OCI-LY7 (cell line): ENCODE measurements around the gene CACTIN. TPM values are rescaled to one million over a fixed set of nuclear protein-coding genes. Genes with fewer than 3 reads are reported as not detected.

Experiments
- BruUV-seq: library from RNA; stranded (reverse); fragments of 400-500 nt; replicated peaks from 2 replicates; lab custom pipeline; 2021; lab: Mats Ljungman, UMichigan
- CTCF ChIA-PET: fragments of 300-600 bp; sonication (Branson Sonifier 250); formaldehyde crosslinking; loops from one replicate; lab custom pipeline; 2022; ENCODE audit warnings: antibody characterized with exemption; ENCODE audit not compliant: unreplicated experiment; lab: Charles Lee
- POLR2A ChIA-PET: fragments of 300-600 bp; sonication (Branson Sonifier 250); formaldehyde crosslinking; loops from one replicate; lab custom pipeline; 2022; ENCODE audit warnings: antibody characterized with exemption; lab: Charles Lee
- DNase-seq: peaks from one replicate; pipeline ENCODE4 v3.0.0-alpha.2; 2015; ENCODE audit warnings: low spot score
- H2AFZ ChIP-seq: fragments of 200-600 bp; sonication (generic), shearing (Covaris generic); 2 replicates; pipeline ENCODE4 v1.6.1; 2014; ENCODE audit warnings: mild to moderate bottlenecking, antibody characterized with exemption, low read length, moderate library complexity
- H3K27ac ChIP-seq: fragments of 200-600 bp; sonication (generic); 2 replicates; pipeline ENCODE4 v1.5.1; 2014; ENCODE audit warnings: mixed run types, low read depth, mild to moderate bottlenecking, moderate library complexity, low read length, inconsistent platforms; ENCODE audit not compliant: poor library complexity, severe bottlenecking
- H3K36me3 ChIP-seq: fragments of 200-600 bp; sonication (generic); 2 replicates; pipeline ENCODE4 v1.6.1; 2014; ENCODE audit warnings: mild to moderate bottlenecking, antibody characterized with exemption, low read length, moderate library complexity, mixed read lengths; ENCODE audit not compliant: insufficient read depth
- H3K4me1 ChIP-seq: fragments of 200-600 bp; sonication (generic); 2 replicates; pipeline ENCODE4 v1.5.1; 2014; ENCODE audit warnings: mild to moderate bottlenecking, low read length; ENCODE audit not compliant: insufficient read depth, poor library complexity, severe bottlenecking
- H3K4me2 ChIP-seq: fragments of 200-600 bp; sonication (generic); 2 replicates; pipeline ENCODE4 v1.6.1; 2014; ENCODE audit warnings: mild to moderate bottlenecking, low read length
- H3K4me3 ChIP-seq: fragments of 200-600 bp; sonication (generic); 2 replicates; pipeline ENCODE4 v1.5.1; 2014; ENCODE audit warnings: mild to moderate bottlenecking, low read depth, low read length; ENCODE audit not compliant: poor library complexity, severe bottlenecking
- H3K79me2 ChIP-seq: fragments of 200-600 bp; sonication (generic); 2 replicates; pipeline ENCODE4 v1.6.1; 2016; ENCODE audit warnings: low read depth, mild to moderate bottlenecking, low read length, moderate library complexity, mixed read lengths; ENCODE audit not compliant: insufficient read depth
- H3K9me2 ChIP-seq: fragments of 200-600 bp; sonication (generic); 2 replicates; pipeline ENCODE4 v1.6.1; 2016; ENCODE audit warnings: mild to moderate bottlenecking, low read length, mixed read lengths; ENCODE audit not compliant: insufficient read depth
- H3K9me3 ChIP-seq: fragments of 200-600 bp; sonication (generic); 2 replicates; pipeline ENCODE4 v1.6.1; 2014; ENCODE audit warnings: mild to moderate bottlenecking, mixed run types, low read length, mixed read lengths
- H4K20me1 ChIP-seq: fragments of 200-600 bp; sonication (generic); 2 replicates; pipeline ENCODE4 v1.6.1; 2014; ENCODE audit warnings: mild to moderate bottlenecking, antibody characterized with exemption, low read length, moderate library complexity, mixed read lengths; ENCODE audit not compliant: insufficient read depth
- EZH2phosphoT487 ChIP-seq: fragments of 200-600 bp; sonication (generic); IDR thresholded peaks from 2 replicates; pipeline ENCODE4 v1.6.1; 2018; ENCODE audit warnings: low read depth, borderline replicate concordance, mild to moderate bottlenecking, mixed run types, antibody characterized with exemption, low read length, moderate library complexity, mixed read lengths
- intact Hi-C: fragments of 100-400 bp; cut with micrococcal nuclease; formaldehyde crosslinking; loops from one replicate; pipeline ENCODE4 v1.10.0; 2022; ENCODE audit not compliant: unreplicated experiment
- total RNA-seq, 2 experiments: library from RNA; depleted of rRNA in 1 of 2; stranded (reverse); fragments of >200 nt in 1 of 2; shearing (Covaris generic) in 1 of 2; gene quantifications; 2 replicates each; pipeline ENCODE4 v1.2.3, GENCODE V29; 2014 to 2022
- TF ChIP-seq, protein P1 (sequence below): fragments of 200-600 bp; sonication (generic); conservative IDR thresholded peaks from 2 replicates; pipeline ENCODE4 v1.5.1; 2014; ENCODE audit warnings: mild to moderate bottlenecking, antibody characterized with exemption, low read length, moderate library complexity, mixed read lengths

Gene CACTIN
- total RNA-seq, 2 experiments from 2014 or later = 34.2 to 35.9 TPM

DNA sequence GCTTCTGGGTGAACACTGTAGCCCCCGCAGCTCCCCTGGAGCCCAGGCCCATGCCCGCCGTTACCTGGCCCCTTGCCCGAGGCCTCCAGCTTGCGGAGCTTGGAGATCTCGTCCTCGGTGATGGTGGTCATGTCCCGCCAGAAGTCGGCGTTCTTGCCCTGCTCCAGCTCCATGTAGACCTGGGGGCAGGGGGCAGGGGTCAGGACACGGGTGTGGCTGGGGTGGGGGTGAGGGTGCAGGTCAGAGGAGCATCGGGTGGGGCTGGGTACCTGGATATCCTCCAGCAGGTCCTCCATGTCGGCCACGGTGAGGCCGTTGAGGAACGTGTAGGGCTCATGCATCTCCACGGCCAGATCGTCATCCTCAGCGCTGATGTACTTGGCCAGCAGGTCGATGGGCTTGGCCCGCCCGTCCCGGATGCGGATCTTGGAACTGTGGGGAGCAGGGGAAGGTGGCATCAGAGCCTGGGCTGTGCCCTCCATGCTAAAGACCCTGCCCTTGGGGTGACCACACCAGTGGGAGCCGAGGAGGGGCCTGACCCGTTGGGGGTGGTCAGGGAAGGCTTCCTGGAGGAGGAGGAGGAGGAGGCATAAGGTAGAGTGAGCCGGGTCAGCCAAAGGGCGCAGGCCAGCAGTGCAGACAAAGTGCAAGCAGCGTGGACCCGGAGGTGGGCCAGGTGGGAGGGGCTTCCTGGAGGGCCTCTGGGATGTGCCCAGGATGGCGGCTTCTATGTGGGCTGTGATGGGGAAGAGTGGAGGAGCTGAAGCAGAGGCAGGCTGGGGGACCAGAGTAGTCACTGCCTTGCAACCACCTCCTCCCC, 7.6 kb downstream of the CACTIN start:
- no peak for TF ChIP-seq EZH2phosphoT487
- TF ChIP-seq, protein P1, sequence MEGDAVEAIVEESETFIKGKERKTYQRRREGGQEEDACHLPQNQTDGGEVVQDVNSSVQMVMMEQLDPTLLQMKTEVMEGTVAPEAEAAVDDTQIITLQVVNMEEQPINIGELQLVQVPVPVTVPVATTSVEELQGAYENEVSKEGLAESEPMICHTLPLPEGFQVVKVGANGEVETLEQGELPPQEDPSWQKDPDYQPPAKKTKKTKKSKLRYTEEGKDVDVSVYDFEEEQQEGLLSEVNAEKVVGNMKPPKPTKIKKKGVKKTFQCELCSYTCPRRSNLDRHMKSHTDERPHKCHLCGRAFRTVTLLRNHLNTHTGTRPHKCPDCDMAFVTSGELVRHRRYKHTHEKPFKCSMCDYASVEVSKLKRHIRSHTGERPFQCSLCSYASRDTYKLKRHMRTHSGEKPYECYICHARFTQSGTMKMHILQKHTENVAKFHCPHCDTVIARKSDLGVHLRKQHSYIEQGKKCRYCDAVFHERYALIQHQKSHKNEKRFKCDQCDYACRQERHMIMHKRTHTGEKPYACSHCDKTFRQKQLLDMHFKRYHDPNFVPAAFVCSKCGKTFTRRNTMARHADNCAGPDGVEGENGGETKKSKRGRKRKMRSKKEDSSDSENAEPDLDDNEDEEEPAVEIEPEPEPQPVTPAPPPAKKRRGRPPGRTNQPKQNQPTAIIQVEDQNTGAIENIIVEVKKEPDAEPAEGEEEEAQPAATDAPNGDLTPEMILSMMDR = peak; percentile 22; the same call in 1 of the 2 replicates
- Histone ChIP-seq H3K4me1 (no peaks in the 10 kb centered on the region), H3K36me3 (peaks cover 40% of the 10 kb centered on the region), H4K20me1 (no peaks in the 10 kb centered on the region), H3K79me2 (no peaks in the 10 kb centered on the region), H3K9me2 (no peaks in the 10 kb centered on the region), H2AFZ (no peak overlapping the region), H3K27ac (no peak overlapping the region), H3K4me2 (no peak overlapping the region), H3K4me3 (no peak overlapping the region), H3K9me3 (no peaks in the 10 kb centered on the region)
- ChIA-PET POLR2A (interaction anchor here (0.7 kb wide), 1 partner anchor 74 kb away, joined by 3 read pairs; no protein-coding TSS in a partner anchor), CTCF (interaction anchor here (0.6 kb wide), 1 partner anchor 32 kb away, joined by 4 read pairs; no protein-coding TSS in a partner anchor)
- intact Hi-C loops = loop anchor here (5.0 kb wide), 1 partner anchor 72 kb away; no protein-coding TSS in a partner anchor
- DNase-seq = no peak
- no TSS peak for BruUV-seq

DNA sequence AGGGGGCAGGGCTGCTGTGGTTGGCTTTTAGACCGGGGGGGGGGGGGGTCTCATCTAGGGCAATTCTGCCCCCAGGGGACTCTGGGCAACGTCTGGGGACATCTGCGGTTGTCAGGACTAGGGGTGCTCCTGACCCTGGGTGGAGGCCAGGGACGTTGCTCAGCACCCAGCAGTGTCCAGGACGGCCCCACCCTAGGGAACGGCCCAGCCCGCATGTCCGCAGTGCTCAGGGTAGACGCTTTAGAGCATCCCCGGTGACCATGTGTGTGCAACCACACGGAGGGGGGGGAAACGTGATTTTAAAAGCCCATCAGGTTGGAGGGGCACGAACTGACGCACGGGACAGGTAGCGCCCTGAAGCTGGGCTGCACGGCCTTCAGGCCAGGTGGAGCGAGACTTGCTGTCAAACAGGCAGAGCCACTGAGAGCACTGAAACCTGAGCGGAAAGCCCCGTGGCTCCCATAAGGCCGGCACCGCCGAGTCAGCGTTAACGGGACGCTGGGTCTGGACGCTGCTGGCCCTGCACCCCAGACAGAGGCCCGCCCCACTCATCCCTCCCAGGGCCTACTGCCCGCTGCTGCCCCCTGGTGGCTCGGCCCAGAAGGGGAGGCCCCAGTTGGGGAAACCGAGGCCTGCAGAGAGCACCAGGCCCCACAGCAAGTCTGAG, 8.3 kb downstream of the CACTIN start:
- Histone ChIP-seq H3K79me2 (no peaks in the 10 kb centered on the region), H3K36me3 (peaks cover 40% of the 10 kb centered on the region), H3K4me3 (no peak overlapping the region), H3K9me3 (no peaks in the 10 kb centered on the region), H3K4me2 (no peak overlapping the region), H2AFZ (no peak overlapping the region), H3K27ac (no peak overlapping the region), H4K20me1 (no peaks in the 10 kb centered on the region), H3K4me1 (no peaks in the 10 kb centered on the region), H3K9me2 (no peaks in the 10 kb centered on the region)
- ChIA-PET CTCF (interaction anchor here (0.6 kb wide), 1 partner anchor 32 kb away, joined by 4 read pairs; no protein-coding TSS in a partner anchor), POLR2A (interaction anchor here (0.7 kb wide), 1 partner anchor 73 kb away, joined by 3 read pairs; no protein-coding TSS in a partner anchor)
- peak; percentile 37 for DNase-seq
- no TSS peak for BruUV-seq
- intact Hi-C loops = loop anchor here (5.0 kb wide), 1 partner anchor 71 kb away; no protein-coding TSS in a partner anchor
- no peak for TF ChIP-seq EZH2phosphoT487
- TF ChIP-seq, protein P1 = peak; percentile 85
